HG03460 (cell line): Measurements from ENCODE around the gene DYNC1LI1.
"Not testable (repeated sequence)": the region's sequence is repeated elsewhere in the genome, so short reads cannot be mapped to it uniquely, and the experiment has no call there.

Experiments
- ATAC-seq: cut with Tn5 transposase; IDR thresholded peaks from one replicate; pipeline ENCODE4 v1.9.1; 2021; ENCODE audit not compliant: unreplicated experiment

DYNC1LI1 gene

DNA sequence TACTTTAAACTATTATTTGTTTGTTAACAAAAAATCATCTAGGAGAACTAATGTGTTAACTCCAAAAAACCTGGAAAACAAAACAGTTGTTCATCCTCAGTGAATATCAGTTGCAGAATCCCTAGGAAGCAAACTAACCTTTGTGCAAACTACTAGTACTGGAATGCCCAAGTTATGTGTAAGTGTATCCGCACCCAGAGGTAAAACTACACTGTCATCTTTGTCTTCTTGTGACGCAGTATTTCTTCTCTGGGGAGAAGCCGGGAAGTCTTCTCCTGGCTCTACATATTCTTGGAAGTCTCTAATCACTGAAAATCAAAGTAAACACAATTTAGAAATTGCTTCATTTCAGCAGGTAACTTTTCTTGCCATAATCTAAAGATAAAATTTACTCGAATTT is 29.8 kb downstream of the DYNC1LI1 start:
- ATAC-seq = no peak

DNA sequence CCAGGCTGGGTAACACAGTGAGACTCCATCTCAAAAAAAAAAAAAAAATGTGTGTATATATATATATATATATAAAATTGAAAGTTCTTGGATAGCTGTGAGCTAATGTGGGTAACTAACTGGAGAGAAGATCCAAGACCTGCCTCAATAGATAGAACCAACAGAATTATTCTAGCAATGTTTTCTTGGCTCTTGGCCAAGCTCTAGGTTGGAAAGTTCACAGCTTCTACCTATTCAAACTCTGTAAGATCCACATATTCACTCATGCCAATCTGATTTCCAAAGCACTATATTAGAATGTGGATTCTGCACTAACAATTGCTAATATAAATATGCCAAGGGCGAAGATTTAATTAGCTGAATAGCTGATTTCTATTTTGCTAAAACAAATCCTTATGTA is 38.2 kb downstream of the DYNC1LI1 start:
- ATAC-seq = no peak

DNA sequence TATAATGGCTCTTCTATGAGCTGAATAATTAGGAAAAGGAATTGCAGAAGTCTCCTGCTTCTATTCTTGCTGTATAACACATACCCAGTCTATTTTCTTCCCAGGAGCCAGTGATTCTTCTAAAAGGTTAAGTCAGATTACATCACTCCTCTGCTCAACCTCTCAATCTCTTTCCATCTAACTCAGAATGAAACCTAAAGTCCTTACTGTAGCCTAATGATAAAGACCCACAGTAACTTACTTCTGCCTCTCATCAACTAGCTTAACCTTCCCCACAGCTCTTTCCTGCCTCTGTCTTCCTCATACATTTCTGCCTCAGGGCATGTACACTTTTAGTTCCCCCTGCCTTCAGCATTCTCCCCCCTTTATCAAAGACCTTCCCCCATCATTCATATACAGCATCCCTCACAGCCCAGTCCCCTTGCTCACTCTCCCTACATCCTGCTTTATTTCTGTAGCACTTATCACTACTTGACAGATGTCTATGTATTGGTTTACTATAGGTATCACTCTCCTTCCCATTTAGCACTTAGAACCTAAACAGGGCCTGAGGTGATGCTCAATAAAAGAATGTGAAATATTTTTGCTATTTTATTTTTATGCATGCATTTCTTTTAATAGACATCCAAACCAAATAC is 39.5 kb downstream of the DYNC1LI1 start:
- no peak for ATAC-seq

DNA sequence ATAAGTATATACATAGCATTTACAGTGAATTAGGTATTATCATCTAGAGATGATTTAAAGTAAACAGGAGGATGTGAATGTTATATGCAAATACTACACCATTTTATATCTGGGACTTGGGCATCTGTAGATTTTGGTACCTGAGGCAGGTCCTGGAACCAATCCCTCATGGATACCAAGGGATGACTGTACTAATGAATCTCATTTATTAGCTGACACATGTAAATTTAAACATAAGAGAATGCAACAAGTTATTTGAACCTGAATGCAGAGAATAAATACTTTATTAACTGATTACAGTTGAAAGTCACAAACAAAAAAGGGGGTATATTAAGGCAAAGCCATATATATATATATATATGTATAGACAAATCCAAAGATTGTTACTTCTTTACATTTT is 44.9 kb downstream of the DYNC1LI1 start:
- ATAC-seq = no peak

DNA sequence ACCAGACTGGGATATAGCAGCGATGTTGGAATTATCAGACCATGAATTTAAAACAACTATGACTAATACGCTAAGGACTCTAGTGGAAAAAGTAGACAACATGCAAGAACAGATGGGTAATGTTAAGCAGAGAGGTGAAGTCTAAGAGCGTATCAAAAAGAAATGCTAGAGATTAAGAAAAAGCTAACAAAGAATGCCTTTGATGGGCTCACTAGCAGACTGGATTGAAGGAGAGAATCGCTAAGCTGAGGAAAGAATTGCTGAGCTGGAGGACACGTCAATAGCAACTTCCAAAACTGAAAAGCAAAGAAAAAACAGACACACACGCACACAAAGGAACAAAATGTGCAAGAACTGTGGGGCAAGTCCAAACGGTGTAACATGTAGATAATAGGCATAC is 48.0 kb downstream of the DYNC1LI1 start:
- ATAC-seq = no peak

DNA sequence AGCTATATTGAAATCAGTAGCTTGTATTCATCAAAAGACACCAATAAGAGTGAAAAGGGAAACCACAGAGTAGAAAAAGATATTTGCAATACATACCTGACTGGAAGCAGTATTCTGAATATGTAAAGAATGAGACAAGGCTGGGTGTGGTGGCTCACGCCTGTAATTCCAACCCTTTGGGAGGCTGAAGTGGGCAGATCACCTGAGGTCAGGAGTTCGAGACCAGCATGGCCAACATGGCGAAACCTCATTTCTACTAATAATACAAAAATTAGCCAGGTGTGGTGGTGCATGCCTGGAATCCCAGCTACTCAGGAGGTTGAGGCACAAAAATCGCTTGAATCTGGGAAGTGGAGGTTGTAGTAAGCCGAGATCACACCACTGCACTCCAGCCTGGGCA is 51.7 kb downstream of the DYNC1LI1 start:
- not testable (repeated sequence) for ATAC-seq

DNA sequence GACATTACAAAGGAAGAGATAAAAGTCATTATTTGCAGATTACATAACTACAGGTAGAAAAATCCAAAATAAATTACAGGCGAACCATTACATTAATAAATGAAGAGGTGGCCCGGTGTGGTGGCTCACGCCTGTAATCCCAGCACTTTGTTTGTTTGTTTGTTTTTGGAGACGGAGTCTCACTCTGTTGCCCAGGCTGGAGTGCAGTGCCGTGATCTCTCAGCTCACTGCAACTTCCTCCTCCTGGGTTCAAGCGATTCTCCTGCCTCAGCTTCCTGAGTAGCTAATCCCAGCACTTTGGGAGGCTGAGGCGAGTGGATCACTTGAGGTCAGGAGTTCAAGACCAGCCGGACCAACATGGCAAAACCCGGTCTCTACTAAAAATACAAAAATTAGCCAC is 53.9 kb downstream of the DYNC1LI1 start:
- peak; percentile 16 for ATAC-seq

DNA sequence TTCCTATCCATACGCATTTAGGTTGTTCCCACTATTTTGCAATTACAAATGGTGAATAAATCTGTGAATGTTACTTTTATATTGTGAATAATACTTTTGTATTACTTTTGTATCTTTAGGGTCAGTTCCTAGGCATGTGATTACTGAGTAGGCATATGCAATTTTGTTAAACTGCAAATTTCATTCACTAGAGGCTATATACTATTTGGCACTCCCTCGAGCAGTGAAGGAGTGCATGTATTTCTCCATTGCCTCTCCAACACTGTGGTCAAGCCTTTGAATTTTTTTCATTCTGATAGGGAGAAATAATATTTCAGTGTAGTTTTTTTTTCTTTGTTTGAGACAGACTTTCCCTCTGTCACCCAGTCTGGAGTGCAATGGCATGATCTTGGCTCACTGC is 59.7 kb downstream of the DYNC1LI1 start:
- no peak for ATAC-seq

DNA sequence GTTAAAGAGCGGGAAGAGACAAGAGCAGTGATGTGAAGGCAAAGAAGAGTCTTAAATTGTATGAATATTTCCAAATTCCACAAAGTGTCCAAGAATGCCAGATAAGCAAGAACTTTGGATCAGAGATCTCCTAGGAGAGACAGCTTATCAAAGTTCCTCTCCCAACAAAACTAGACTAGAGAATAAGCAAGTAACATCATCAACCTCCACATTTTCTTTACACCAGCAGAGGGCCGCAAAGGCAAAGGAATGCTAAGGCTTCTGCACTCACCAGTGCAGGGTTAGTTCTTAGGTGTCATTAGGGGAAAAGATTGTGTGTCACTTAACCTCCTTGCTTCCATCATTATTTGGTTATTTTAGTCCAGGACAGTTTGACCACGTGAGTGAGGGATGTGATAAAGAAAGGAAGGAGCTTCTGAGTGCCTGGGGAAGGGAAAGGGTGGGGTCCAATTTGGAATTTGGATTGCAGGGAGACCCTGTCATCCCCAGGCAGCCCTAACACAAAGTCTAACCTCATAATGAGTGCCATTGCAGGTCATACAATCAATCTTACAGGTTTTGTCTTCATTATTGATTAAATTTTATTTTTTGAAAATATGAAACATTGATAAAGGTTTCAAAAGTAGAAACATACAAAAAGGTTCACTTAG is 60.5 kb downstream of the DYNC1LI1 start:
- ATAC-seq = peak; percentile 81

DNA sequence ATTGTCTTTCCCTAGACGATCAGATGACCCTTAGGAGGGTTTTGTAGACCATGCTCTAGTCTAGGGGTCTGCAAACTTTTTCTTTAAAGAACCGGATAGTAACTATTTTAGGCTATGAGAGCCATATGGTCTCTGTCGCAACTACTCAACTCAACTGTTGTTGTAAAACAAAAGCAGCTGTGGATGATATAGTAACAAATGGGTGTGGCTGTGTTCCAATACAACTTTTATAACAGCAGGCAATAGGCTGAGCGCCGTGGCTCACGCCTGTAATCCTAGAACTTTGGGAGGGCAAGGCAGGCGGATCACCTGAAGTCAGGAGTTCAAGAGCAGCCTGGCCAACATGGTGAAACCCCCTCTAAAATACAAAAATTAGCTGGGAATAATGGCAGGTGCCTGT is 61.9 kb downstream of the DYNC1LI1 start:
- ATAC-seq = no peak

DNA sequence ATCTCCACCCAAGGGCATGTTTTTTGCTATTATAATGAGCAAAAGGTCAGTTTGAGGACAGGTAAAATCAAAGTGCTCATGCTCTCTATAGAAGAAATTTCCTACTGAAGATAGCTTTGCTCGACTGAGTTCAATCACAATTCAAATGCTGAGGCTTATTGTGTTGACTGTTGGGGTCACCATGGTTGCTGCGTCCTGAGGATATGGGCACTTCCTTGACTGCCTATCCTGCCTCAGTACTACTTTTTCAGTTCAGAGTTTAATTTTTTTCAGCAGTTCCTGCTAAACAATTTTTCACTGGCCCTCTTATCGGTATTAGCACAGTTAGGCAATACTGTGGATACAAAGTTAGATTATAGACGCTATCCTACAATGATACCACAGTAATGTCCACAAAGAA is 64.2 kb downstream of the DYNC1LI1 start:
- ATAC-seq = no peak

DNA sequence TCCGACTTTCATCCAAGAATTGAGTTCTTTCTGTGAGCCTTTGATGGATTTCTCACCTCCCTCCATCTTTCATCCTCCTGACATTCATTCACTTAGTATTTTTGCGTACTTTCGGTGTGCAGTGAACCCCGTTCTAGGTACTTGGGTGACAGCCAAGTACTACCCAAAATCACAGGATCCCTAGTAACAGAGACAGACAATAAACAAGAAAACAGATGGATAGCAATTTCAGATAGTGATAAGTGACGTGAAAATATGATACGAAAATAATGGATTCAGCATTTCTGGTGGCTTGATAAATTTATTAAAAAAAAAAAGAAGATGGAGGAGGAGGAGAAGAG is 67.7 kb downstream of the DYNC1LI1 start:
- peak; percentile 13 for ATAC-seq

DNA sequence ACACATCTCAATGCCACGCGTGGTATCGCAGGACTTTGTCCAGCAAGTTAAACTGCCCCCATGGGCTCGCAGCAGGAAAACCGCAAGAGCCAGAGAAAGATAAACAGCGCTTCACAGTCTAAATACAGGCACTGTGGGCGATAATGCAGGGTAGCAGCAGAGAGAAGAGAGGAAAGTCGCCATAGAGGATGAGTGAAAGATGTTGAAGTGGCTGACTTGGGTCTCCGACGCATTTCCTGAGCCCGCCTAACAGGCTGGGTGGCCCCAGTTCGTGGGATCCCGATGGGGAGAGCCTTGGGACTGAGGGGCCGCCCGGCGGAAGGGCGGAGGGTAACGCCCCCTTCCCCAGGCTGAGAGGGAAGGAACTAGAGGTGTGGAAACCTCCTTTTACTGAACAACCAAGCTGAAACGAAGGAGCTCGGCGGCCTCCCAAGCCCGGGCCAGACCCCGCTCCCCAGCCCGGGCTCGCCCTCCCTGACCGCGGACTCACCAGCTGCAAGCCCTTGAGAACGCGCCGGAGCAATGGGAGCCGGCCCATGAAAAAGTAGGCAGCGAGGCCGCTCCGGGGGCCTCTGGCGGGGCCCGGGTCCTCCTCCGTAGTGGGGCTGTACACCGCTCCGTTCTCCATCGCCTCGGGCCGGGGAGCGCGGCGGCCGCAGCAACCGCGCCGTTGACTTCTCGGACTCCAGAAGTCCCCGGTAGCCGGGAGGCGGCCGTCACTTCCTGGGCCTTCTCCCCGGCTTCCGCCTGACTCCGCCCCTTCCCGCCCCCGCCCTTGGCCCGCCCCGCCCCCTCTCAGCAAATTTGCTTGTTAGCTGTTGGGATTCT is 68.3 kb downstream of the DYNC1LI1 start, which contains the start of gene CMTM6:
Gene CMTM6, minus strand, starts transcription at position 735 of the 828 bp plus-strand sequence. Its CDS starts 107 bp downstream, at position 628.
- ATAC-seq = peak; percentile 78

DNA sequence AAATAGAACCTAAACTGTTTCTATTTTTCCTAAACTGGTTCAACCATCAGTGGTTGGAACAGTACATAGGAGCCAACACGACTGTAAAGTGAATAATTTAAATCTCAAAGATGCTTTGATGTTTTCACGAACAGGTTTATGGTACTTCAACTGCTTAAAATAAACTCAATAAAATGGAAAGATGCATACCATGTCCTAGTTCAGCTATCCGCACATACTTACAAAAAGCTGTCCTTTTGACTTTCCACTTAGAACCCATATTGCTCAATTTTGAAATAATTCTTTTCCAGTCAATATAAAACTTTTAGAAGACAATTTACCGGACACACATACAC is 68.9 kb downstream of the DYNC1LI1 start:
- peak; percentile 6 for ATAC-seq

DNA sequence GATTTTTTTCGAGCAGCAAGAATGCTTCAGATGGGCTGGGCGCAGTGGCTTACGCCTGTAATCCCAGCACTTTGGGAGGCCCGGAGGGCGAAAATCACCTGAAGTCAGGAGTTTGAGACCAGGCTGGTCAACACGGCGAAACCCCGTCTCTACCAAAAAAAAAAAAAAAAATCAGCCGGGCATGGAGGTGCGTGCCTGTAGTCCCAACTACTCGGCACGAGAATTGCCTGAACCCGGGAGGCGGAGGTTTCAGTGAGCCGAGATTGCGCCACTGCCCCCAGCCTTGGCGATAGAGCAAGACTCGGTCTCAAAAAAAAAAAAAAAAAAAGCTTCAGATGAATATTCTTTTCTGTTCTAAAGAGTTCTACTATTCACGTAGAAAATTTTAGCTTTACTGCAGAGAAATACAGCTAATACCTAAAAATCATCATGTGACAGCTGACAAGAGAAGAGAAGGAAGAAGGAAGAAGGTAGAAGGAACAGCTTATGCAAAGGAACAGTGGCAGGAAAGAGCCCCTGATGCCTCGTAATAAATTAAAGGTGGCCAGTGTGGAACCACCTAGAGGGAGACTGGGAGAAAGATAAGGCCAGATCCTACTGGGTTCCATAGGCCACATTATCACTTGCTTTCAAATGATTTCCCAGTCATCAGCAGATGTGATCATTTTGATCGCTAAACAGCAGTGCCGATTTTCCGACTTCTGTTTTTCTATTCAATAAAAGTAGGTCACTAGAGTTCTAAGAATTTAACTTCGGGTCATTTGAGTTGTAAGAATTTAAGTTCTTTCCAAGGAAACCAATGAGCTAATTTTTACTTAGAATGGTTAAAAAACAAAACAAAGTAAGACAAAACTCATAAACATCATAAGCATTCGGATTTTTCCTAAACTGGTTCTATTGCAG is 69.5 kb downstream of the DYNC1LI1 start:
- ATAC-seq = no peak

DNA sequence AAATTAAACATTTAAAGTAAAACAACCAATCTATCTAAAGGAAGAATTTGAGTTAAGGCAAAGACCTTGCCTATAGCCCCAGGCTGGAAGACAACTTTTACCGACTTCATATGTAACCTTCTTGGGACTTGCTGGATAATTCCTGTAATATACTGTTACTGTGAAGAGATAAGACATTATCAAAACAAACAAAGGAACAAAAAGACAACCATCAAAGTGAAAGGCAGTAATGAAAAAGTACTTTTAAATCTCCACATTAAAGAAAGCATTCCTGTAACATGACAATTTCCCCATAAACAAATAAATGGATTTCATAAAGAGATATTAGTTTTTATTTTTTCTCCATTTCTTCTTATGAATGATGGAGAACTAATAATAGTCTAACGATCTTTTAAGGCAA is 70.4 kb downstream of the DYNC1LI1 start:
- ATAC-seq = no peak

DNA sequence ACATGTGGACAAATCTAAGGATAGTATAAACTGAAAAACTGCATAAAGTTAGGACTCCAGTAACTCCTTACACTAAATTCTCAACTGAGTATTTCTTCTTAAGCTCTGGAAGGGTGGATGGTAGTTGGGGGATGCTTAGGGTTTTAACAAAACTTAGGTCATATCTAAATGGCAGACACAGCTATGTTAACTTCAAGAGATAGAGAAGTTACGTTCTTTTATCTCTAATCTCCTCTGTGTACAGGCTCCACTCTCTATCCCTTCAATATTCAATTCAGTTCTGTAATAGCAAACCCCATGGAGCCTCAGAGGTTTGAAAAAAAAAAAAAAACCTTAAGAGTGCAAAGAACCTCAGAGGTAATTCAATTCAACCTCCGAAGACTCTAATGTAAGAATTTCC is 71.1 kb downstream of the DYNC1LI1 start:
- ATAC-seq = no peak

DNA sequence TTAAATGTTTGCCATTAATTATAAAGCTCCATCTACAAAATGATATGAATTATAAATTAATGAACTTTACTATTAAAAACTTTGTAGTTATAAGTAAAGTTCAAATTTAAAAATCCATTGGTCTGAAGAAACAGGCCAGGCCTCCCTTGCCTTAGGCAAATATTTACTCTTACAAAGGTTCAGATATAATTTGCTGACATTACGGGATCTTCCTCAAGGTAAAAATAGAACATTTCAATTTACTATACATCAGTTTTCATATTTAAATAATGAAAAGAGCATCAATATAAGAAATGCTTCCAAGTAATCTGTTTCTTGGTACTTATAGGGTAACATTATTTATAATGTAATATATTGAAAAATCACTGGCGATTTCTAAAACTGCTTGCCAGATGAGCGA is 71.7 kb downstream of the DYNC1LI1 start:
- ATAC-seq = no peak

DNA sequence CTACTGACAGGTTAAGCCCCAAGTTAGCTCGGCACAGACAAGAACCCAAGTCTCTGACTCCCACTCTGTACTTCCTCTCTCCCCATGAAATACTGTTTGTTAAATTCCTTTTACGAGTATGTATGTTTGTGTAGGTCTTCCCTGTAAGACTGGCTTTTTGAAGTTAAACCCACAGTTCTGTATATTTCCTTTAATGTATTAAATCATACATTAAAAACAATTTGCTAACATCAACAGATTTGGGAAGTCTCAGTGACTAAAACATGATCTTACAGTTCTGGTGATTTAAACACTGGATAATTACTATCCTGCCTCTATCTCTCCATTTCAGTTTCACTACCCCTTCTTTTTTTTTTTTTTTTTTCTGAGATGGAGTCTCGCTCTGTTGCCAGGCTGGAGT is 72.4 kb downstream of the DYNC1LI1 start:
- no peak for ATAC-seq

DNA sequence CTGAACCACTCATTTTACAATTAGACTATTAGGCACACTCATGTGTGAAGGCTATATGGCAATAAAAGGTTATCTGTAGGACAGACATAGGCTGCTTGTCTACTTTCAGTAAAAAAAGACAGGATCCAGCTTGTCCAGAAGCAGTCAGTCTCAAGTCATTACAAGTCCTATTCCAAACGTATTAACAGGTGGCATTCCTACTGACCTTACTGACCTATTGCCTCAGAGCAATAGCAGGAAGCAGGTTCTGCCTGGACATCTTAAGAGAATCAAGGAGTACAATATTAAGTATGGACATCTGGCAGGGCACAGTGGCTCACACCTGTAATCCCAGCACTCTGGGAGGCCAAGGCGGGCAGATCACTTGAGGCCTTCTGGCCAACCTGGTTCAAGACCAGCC is 75.0 kb downstream of the DYNC1LI1 start:
- ATAC-seq = no peak

DNA sequence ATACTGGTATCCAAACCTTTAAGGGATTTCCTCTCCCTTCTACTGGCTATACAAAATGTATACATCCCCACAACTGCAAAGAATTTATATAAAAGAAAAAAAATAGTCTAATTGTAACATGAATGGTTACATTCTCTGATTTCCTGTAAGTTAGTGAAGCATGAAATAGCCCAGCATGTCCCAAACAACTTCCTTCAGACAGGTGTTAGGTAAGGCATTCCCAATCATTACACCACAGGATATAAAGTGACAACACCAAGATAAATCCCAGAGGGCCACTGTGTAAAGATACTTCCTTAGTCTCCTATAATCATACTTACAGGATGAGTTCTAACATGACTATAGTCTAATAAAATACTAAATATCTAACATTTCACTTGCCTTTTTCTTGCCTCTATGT is 75.6 kb downstream of the DYNC1LI1 start:
- ATAC-seq = no peak
